ENCODE results near the gene AIRE. TPM values are rescaled to one million over a fixed set of nuclear protein-coding genes. Genes with fewer than 3 reads are reported as not detected.

AIRE gene
- total and polyA plus RNA-seq, 2 of the 13 experiments (the other 11 are each of a cell fraction or from before 2014, with no cell fraction given), result not detected

- TF ChIP-seq CC2D1A (CRISPR knock-in tag; IDR thresholded peaks at IDR 0.05) (no peak), PHF8 (CRISPR knock-in tag; IDR thresholded peaks at IDR 0.05) (peak; percentile 94), ETV5 (CRISPR knock-in tag; IDR thresholded peaks at IDR 0.05; ENCODE audit: borderline replicate concordance) (peak; percentile 92), IKZF1 (IDR thresholded peaks at IDR 0.05) (no peak), ZNF318 (CRISPR knock-in tag; IDR thresholded peaks at IDR 0.05) (peak; percentile 47; the same call in 1 of the 2 replicates)
- TF ChIP-seq, protein P1, sequence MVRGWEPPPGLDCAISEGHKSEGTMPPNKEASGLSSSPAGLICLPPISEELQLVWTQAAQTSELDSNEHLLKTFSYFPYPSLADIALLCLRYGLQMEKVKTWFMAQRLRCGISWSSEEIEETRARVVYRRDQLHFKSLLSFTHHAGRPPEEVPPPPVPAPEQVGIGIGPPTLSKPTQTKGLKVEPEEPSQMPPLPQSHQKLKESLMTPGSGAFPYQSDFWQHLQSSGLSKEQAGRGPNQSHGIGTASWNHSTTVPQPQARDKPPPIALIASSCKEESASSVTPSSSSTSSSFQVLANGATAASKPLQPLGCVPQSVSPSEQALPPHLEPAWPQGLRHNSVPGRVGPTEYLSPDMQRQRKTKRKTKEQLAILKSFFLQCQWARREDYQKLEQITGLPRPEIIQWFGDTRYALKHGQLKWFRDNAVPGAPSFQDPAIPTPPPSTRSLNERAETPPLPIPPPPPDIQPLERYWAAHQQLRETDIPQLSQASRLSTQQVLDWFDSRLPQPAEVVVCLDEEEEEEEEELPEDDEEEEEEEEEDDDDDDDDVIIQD (CRISPR knock-in tag; IDR thresholded peaks at IDR 0.05; ENCODE audit: low read depth), result peak; percentile 24; the same call in 1 of the 2 replicates
- TF ChIP-seq, protein P2, sequence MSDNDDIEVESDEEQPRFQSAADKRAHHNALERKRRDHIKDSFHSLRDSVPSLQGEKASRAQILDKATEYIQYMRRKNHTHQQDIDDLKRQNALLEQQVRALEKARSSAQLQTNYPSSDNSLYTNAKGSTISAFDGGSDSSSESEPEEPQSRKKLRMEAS (IDR thresholded peaks at IDR 0.05), result peak; percentile 93
- TF ChIP-seq, protein P3, sequence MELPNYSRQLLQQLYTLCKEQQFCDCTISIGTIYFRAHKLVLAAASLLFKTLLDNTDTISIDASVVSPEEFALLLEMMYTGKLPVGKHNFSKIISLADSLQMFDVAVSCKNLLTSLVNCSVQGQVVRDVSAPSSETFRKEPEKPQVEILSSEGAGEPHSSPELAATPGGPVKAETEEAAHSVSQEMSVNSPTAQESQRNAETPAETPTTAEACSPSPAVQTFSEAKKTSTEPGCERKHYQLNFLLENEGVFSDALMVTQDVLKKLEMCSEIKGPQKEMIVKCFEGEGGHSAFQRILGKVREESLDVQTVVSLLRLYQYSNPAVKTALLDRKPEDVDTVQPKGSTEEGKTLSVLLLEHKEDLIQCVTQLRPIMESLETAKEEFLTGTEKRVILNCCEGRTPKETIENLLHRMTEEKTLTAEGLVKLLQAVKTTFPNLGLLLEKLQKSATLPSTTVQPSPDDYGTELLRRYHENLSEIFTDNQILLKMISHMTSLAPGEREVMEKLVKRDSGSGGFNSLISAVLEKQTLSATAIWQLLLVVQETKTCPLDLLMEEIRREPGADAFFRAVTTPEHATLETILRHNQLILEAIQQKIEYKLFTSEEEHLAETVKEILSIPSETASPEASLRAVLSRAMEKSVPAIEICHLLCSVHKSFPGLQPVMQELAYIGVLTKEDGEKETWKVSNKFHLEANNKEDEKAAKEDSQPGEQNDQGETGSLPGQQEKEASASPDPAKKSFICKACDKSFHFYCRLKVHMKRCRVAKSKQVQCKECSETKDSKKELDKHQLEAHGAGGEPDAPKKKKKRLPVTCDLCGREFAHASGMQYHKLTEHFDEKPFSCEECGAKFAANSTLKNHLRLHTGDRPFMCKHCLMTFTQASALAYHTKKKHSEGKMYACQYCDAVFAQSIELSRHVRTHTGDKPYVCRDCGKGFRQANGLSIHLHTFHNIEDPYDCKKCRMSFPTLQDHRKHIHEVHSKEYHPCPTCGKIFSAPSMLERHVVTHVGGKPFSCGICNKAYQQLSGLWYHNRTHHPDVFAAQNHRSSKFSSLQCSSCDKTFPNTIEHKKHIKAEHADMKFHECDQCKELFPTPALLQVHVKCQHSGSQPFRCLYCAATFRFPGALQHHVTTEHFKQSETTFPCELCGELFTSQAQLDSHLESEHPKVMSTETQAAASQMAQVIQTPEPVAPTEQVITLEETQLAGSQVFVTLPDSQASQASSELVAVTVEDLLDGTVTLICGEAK (IDR thresholded peaks at IDR 0.05), result no peak
- TF ChIP-seq, protein P3 (CRISPR knock-in tag; IDR thresholded peaks at IDR 0.05), result peak; percentile 68
These were observed 53.6 kb downstream of the AIRE start, which contains the start of gene CFAP410 (continued) for GRCh38 chr21:44338971-44339910.

Data from HepG2 (cell line).